Measurements from ENCODE around the gene ODAM.
"Not testable (repeated sequence)": the region's sequence is repeated elsewhere in the genome, so short reads cannot be mapped to it uniquely, and the experiment has no call there.

ODAM gene

GRCh38 chr4:70225824-70226223 lies 30.3 kb downstream of the ODAM start, which contains the start of gene FDCSP:
TSS of gene FDCSP (plus strand) at chr4:70226124. CDS start at chr4:70231195, 5,071 bp downstream.
- DNase-seq: no peak

GRCh38 chr4:70236125-70236524 lies 40.6 kb downstream of the ODAM start:
- no peak for DNase-seq

- DNase-seq: no peak
Observed at GRCh38 chr4:70239131-70239883, 43.8 kb downstream of the ODAM start.

- DNase-seq: no peak
Observed at GRCh38 chr4:70239884-70240591, 44.5 kb downstream of the ODAM start.

GRCh38 chr4:70242297-70242696 lies 46.8 kb downstream of the ODAM start, which contains the start of gene CSN3:
TSS of gene CSN3 (plus strand) at chr4:70242597. CDS start at chr4:70244820, 2,223 bp downstream.
- not testable (repeated sequence) for DNase-seq

- no peak for DNase-seq
Observed at GRCh38 chr4:70243091-70243490, 47.6 kb downstream of the ODAM start.

- DNase-seq: no peak
Observed at GRCh38 chr4:70251250-70251944, 55.9 kb downstream of the ODAM start.

- no peak for DNase-seq
Observed at GRCh38 chr4:70251945-70252277, 56.4 kb downstream of the ODAM start.
